Stimulated activated CD8-positive, alpha-beta memory T cell treated with anti-CD3 and anti-CD28 coated beads, Interleukin-4, amount 100 ng/mL, for 24 hours (primary cell): Measurements from ENCODE around the gene ADARB2.

Source experiments
- DNase-seq: peaks from one replicate; pipeline ENCODE4 v3.0.0-alpha.2; 2020; ENCODE audit warnings: low read depth

The ADARB2 gene

DNA sequence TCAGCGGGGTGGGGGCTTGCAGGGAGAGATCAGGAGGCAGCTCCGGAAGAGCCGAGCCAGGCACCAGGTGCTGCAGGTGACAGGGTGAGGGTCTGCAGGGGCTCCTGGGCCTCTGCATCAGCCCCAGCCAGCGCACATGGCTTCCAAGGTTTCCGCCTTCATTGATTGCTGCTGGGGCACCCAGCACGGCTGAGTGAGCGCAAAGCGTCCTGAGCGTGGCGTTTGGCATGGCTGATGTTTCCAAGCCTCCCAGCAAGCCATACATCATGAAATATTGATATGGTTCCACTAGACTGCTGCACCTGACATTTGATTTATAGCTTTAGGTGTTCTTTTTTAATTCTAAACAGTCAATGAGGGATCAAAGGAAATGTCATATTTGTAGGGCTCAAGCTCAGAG lies 422.1 kb downstream of the ADARB2 start:
- DNase-seq = no peak

DNA sequence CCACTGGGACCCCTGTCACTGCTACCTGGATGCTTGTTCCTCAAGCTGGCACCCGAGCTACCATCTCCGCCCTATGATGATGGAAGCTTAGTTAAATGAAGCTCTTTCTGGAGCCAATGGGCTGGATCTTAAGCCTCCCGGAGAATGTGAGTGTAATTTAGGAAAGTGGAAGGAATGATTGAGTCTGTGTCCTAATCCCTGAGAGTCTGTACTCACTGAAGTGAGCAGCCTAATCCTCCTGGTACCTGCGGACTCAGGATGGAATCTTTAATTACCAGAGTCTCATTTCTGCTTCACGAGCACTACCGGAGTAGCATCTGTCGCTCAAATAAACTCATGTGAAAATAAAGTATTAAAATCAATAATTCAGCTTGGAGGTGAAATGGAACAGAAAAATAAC lies 425.6 kb downstream of the ADARB2 start:
- DNase-seq = no peak

DNA sequence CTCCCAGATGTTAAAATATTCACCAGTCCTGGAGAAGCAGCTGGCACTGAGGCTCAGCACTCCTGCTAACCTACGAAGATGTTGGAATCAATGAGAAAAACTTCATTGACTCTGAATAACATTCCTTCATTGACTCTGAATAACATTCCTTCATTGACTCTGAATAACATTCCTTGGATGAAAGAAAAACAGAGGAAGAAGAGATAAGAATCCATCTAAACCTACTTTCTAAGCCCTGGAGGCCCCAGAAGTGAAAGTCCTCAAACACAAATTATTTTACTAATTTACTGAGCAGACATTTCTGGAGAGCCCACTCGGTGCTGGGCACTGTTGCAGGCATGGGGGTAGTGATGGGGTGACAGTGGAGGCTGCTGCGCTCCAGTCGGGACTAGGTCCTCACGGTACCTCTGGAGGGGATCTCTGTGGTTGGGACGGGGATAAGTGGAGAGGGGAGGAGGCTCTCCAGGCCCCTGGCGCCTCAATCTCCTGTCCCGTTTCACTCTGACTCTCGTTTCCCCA lies 427.0 kb downstream of the ADARB2 start:
- DNase-seq = no peak

DNA sequence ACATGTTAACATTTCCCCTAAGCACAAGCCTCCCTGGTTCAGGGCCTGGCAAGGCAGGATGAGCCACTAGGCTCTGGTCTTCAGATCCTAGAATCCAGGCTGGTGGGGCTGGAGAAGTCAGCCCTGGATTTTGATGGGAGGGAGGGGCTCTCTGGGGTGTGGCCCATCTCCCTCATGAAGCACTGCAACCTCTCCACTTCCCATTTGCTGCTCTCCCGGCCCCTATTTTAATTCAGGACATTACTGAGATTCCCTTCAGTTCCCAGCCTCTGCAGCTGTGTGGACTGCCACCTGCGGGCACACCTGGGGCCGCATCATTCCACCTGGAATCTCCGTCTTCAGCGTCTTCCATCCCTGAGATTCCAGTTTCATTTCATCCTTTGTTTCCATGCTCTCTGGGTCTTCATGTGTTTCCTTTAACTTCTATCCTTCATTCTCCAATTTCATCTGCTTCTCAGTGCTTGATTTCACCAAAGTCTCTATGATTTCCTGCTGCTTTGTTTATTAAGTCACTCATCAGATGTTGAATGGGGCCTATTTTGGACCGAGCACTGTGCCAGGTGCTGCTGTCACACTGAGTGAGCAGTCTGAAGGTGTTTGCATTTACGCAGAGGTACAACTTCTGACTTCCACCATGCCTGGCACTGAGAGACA lies 427.6 kb downstream of the ADARB2 start:
- no peak for DNase-seq

DNA sequence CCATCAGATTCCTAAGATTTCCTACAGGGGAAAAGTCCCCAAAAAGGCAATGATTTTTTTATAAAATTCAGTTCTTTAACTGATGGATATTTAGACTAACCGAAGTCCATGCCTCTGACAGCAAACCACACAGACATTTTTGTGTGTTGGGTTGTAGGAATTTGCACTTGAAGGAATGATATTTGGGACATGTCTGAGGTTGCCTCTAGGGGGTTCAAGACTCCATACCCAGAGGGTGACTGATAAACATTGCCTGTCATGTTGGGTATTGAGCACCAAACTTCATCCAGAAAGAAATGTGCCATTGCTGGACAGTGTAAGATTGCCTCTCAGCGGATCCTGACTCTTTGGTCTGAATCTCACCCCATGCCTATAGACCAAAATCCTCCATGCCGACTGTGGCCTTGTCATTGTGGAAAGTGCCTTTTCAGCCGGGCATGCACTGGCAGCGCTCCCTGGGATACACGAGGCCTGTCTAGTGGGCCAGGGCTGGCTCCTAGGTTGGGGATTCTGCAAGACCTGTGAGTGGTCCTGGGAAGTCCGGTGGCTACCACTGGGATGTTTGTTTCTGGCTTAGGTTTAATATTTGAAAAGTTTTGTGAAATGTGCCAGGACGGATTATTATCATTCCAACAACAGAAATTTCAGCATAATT lies 428.2 kb downstream of the ADARB2 start:
- no peak for DNase-seq

DNA sequence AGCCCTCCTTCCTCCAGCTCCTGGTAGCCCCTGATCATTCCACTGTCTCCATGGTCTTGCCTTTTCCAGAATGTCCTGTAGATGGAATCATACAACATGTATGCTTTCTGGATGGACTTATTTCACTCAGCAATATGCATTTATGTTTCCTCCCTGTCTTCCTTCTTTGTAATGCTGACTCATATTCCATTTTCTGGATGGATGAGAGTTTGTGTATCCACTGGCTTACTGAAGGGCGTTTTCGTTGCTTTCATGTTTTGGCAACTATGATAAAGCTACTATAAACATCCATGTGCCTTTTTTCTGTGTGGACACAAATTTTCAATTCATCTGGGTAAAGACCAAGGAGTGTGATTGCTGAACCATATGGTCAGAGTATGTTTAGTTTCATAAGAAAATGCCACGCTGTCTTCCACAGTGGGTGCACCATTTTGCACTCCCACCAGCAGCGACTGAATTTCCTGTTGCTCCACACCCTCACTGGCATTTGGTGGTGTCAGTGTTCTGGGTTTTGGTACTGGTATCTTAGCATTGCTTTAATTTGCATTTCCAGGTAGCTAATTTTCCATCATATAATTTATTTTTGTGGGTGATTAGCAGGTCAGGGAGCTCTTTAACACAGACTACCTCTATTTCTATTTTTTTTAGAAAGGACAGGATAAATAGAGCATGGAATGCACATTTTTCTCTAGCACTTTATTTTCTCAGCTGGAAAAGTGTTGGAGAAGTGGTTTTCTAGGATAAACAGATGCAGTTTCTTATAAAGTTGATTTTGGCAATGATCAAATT lies 429.0 kb downstream of the ADARB2 start:
- DNase-seq = no peak

DNA sequence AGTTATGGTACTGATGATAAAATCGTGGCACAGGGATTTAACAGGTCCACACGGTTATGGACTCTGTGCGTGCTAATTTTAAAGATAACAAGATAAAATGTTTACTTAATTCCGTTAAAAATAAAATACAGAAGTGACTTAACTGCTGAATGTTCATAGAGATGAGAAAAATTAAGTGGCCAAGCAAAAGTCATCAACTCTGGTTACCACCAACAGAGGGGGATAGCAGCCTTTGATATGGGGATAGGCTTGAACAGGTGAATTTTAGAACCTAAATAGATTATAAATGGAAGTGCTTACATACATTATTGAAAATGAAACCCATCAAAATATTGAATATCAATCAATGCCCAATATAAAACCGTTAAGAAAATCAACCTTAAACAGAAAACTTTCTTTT lies 436.2 kb downstream of the ADARB2 start:
- DNase-seq = no peak

DNA sequence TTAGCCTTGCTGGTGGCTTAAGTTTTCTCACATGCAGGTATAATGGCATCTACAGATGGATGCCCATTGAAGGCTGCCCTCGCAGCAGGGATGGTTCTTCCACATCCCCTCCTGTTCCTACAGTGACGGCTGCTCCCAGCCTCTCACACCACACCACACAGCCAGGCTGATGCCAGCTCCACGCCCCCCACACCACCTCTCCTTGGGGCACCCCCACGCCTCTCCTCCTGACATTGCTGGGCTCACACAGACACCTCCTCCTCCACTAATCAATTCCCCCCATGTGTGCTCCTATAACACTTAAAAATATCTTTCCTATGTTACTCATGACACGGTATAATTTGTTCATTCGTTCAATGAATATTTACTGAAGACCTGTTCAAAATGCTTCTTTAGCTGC lies 437.1 kb downstream of the ADARB2 start:
- DNase-seq = no peak

DNA sequence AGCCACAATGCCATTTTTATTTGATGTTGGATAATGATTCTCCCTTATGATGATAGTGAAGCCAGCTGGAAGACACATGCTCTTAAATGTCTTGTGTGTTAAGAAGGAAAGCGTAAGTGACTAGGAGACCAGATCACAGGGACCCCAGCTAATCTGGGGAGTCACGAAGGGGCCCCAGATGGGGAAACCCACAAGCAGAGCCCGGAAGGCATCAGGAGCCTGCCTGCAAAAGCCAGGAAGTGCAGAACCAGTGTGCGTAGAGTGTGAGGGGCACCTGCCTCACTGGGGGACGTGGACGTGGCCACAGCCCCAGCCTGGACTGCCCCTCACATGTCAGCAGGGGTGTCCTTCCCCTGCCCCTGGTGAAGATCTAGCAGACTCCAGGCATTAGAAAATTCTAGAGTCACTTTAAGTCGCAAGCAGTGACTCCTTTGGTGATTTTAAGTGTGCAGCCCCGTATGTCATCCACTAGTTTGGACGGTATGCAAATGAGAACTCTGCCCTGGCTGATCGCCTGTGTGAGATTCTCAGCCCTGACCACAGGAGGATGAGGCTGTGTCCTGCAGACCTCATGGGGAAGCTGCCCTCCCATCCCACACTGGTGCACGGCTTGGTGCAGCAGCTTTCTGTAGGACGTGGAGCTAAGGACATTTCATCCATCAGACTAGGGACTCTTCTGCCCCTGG lies 438.1 kb downstream of the ADARB2 start:
- DNase-seq = no peak

DNA sequence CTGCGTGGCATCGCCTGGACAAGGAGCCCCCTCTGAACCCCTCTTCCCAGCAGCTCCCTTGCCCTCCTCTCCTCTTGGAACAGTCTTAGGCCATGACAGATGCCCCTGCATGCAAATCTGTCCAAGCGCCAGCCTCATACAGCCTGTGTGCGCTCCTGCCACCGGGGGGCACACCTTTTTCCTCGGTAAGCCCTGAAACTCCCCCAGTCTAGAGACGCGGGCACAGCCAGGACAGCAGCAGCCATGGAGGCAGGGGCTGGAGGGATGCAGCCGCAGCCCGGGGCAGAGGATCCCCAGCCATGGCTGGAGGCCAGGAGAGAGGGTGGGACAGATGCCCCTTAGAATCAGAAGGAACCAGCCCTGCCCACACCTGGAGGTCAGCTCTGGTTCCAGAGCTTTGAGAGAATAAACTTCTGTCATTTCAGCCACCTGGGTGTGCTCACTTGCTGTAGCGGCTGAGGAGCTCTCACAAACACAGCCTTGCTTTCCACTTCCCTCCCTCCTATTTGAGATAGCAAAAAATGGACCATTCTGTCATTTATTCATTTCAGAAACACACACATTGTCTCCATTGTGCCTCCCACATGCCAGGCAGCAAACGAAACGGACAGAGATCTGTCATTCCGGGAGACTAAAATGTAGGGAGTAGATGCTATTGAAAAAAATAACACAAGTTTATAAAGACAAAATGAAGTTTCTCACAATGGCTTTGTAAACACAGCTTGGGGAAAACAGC lies 439.6 kb downstream of the ADARB2 start:
- DNase-seq = no peak

DNA sequence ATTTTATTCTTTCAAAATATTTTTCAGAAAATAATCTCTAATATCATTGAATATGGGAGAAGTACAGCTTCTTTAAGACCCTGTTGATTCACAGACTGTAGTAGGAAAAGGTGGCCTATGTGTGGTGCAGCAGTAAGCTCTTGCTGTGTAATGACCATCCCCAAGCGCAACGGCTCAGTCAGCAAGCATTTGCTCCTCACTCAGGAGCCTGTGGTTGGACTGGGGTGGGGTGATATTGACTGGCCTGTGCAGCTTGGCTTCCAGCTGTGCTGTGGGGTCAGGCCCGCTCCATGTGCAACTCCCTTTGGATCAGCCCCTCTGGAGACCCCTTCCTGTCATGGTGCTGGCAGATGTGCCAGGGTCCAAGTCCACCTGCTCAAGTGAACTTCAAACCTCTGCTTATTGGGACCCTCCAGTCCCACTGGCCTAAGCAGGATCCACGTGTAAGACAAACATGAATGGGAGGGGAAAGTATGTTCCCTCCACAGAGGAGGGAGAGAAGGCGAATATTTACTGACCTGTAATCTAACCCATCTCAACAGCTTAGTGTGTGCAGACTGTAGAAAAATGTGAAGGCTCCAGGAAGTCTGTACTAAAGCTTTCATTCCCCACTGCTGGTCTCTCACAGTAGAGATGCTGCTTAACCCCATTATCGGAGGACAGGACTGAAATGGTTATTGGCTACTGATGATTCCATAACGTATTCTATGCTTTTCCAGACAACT lies 441.4 kb downstream of the ADARB2 start:
- no peak for DNase-seq

DNA sequence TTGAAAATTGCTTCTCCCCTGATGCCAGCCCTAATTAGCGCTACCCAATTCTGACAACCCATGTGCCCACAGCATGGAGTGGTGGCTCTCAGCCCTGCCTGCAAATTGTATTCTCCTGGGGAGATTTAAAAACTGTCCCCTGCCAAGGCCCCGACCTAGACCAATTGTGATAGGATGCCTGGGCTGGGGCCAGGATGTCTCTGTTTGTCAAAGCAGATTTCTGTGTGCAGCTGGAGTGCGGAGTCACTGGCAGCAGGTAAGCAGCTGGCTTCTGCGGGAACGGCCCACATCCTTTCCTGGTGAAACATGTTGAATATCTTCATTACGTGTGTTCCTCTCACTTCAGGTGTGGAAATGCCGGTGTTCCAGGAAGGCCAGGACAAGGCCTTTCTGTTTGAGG lies 442.6 kb downstream of the ADARB2 start:
- no peak for DNase-seq

DNA sequence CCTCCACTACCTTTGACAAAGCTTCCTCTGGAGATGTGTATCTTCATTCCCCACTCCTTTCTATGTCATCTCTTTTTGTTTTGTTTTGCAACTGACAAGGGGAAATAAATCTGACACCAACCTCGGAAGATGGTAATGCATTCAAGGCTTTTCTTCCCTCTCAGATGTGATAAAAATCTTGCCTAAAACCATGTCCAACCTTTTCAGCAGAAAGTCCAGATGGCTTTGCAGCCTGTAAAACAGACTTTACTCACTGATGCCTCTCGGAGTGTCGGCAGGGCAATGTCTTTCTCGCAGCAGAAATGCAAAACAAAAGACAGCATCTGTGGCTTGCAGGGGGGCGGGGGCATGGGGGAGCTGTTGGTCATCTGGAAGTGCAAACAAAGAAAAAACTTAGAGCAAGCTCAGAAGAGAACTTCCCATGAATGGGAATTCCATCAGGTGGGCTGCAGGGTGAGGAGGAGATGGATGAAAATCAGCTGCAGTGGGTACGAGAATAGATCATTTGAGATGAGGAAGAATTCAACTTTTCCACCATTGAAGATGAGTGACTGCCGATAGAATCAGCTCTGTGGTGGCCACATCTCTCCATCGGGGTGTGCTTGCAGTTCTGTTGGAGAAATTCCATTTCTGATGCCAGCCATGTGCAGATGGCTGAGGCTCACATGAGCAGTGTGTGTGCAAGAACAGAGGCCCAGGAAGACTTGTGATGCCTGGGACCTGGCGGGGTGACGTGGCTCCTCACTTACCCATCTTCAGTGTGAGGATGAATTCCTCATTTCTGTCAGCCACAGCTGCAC lies 443.5 kb downstream of the ADARB2 start:
- DNase-seq = no peak

DNA sequence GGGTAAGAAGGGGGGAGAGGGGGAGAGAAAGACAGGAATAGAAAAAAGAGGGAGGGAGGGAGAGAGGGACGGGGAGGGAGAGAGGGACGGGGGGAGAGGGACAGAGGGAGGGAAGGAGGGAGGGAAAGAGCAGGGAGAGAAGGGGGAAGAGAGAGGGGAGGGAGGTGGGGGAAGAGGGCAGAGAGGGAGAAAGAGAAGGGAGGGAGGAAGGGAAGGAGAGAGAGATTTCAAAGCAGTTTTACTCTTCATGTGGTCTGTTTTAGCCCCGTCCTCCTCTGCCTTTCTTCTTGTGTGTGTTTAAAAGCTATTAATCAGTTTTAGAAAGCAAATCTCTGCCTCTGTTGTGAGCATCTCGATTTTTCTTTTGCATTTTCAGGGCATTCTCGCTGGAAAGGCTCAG lies 444.2 kb downstream of the ADARB2 start:
- DNase-seq = no peak

DNA sequence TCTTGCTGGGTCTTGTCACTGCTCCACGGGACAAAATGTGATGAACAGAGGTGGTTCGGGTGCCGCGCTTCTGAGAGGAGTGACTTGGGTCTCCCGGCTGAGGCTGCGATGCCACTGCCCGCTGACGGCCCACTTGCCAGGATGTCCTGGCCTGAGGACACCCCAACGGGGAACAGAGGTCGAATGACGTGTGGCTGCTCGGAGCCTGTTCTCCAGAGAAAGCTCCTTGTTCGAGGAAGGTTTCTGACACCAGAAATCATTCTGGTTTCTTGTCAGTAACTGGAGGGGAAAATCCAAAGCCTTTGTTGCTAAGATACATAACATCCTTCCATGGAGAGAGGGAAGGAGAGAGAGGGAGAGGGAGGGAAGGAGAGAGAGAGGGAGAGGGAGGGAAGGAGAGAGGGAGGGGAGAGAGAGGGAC lies 444.7 kb downstream of the ADARB2 start:
- no peak for DNase-seq

DNA sequence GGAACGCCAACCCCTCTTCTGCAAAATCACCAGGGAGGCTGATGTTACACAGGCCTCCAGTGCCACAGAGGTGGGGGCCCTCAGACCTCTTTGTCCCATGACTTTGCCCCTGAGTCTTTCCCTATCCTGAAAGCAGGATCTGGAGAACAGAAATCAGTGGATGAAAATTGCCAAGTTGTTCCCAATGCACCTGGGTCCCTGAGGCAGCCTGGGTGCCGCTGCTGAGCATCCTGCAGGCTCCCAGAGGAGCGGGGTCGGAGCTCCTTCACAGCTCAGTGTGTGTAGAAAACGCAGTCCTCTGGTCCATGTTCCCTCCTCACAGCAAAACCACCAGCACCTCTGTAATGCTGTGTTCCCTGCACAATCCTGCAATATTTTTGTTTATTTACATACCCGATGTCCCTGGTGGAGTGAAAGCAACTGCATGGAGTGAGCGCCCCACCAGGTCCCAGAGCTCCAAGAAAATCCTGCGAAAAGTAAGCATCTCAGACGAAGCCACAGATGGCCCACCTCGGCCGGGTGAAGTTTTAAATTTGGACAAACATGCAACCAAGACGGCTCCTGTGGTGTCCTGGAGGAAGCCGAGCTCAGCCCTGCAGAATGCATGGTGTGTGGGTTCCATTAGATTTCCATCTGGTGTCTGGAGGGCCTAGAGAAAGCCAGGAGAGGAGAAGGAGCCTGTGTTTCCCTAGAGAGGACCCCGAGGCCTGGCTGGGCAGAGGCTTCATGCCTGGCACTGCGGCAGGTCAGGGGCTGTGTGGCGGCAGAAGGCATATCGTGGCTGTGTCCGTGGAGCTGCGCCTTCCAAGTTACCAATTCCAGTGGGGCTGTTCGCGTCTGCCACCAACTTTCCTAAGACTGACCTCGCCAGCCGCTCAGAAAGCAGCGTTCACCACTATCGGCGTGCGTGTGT lies 445.9 kb downstream of the ADARB2 start:
- DNase-seq = no peak

DNA sequence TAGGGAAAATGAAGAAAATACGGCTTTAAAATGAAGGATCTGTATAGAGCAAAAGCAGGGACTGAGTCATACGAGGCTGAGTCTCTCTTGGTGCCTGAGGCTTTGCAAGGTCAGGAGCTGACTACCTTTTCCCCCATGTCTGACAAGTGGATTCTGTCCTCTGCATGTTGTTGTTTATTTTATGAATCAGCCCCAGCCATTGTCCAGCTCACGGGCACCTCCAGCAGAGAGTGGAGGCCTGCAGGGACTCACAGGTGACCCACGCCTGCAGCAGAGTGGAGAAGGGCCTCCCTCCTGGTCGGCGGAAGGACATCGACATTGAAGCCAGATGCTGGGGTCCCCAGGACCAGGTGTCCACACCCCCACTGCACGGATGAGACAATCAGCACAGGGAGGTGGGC lies 447.3 kb downstream of the ADARB2 start:
- DNase-seq = no peak

DNA sequence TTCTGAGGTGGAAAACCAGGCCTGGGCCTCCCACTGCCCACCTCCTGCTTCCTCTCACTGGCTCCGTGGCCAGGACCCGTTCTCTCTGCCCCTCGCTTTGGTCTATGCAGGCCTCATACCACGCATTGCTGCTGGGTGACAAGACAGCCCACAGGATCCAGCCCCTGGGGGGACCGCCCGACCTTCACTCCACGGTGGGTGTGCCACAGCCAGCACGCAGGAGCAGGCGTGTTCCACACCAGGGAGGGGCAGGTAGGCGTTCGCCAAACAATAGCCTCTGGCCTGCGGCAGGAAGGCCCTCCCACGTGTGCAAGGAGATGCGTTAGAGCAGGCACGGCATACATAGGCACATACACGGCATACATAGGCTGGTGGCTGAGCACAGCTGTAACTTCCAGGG lies 447.7 kb downstream of the ADARB2 start:
- no peak for DNase-seq

DNA sequence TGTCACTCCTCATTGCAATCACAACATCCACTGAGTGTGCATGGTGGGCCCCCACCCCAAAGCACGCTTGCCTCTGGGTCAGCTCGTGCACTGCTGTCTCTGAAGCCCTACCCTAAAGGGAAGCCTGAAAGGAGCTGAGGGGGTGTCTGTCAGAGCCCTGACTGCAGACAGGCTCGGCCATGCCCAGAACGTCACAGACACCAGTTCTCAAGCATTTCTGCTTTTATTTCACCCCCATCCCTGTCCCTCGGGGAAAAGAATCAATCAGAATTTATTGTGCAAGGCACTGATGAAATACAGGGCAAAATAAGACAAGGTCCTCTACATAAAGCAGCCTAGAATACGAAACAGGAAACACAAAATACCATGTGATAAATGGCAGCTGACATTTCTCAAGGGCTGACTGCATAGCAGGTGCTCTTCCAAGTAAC lies 449.3 kb downstream of the ADARB2 start:
- DNase-seq = no peak
